ENCODE results near the gene SDHAF1.

DNA sequence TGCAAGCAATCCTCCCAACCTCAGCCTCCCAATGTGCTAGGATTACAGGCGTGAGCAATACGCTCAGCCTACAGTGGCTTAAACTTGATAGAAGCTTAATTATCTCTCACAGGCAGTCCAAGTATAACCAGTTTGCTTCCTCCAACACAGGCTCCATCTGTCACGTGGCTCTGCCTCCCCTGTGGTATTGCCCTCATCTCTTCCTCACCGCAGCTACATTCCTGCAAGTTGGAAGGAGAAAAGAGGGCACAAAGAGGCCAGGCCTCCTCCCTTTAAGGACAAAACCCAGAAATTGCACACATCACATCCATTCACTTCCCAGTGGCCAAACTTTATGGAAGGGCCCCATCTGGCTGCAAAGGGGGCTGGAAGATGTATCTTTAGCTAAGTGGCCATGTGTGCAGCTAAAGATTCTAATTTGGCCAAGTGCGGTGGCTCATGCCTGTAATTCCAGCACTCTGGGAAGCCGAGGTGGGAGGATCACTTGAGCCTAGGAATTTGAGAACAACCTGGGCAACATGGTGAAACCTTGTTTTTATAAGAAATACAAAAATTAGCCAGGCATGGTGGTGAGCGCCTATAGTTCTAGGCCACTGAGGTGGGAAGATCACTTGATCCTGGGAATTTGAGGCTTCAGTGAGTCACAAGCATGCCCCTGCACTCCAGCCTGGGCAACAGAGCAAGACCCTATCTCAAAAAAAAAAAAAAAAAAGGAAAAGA is 3.1 kb upstream of the SDHAF1 start:
- TF ChIP-seq CTCF (conservative IDR thresholded peaks at IDR 0.05 in 1 of 2, IDR thresholded peaks at IDR 0.05 in 1 of 2; ENCODE audit: extremely low read depth in 1 of 2, insufficient read depth in 1 of 2, low read depth in 1 of 2, low read length in 2 of 2) (no peak), EZH2 (IDR thresholded peaks at IDR 0.05; ENCODE audit: borderline replicate concordance, low read length) (no peak)

All from mammary epithelial cell (primary cell).